K562 (cell line): ENCODE measurements around the gene TIMM44. TPM values are rescaled to one million over a fixed set of nuclear protein-coding genes. Genes with fewer than 3 reads are reported as not detected.

Source experiments
- CBFA2T2 ChIP-seq: fragments of 450-650 bp; conservative IDR thresholded peaks from 2 replicates; pipeline ENCODE4 v1.6.1; 2017; ENCODE audit warnings: mild to moderate bottlenecking
- CHCHD3 ChIP-seq: fragments of 250-450 bp; sonication (Bioruptor Pico); IDR thresholded peaks from 2 replicates; pipeline ENCODE4 v2.1.2; 2022; ENCODE audit warnings: mild to moderate bottlenecking
- CREM ChIP-seq: IDR thresholded peaks from 2 replicates; pipeline ENCODE4 v1.6.1; 2014; ENCODE audit warnings: antibody characterized with exemption, low read depth
- DDX20 ChIP-seq: fragments of 450-650 bp; IDR thresholded peaks from 2 replicates; pipeline ENCODE4 v1.6.1; 2016; ENCODE audit warnings: missing genetic modification characterization, low read depth, mild to moderate bottlenecking, missing compliant biosample characterization, moderate library complexity
- LEF1 ChIP-seq: fragments of 450-650 bp; IDR thresholded peaks from 2 replicates; pipeline ENCODE4 v1.6.1; 2016; ENCODE audit warnings: mild to moderate bottlenecking
- NFE2L1 ChIP-seq: fragments of 450-650 bp; IDR thresholded peaks from 2 replicates; pipeline ENCODE4 v1.6.1; 2016; ENCODE audit warnings: missing genetic modification characterization, low read depth, mild to moderate bottlenecking, missing compliant biosample characterization, moderate library complexity, borderline replicate concordance
- NRF1 ChIP-seq, 2 experiments: fragments of 450-650 bp; IDR thresholded peaks in 1 of 2; conservative IDR thresholded peaks in 1 of 2; 2 replicates each; pipeline ENCODE4 v1.6.1; 2014; ENCODE audit warnings: mild to moderate bottlenecking in 2 of 2
- PHF20 ChIP-seq: fragments of 450-650 bp; IDR thresholded peaks from 2 replicates; pipeline ENCODE4 v1.6.1; 2018; ENCODE audit not compliant: partially characterized antibody
- POLR2A ChIP-seq: fragments of 450-650 bp; conservative IDR thresholded peaks from 2 replicates; pipeline ENCODE4 v1.6.1; 2016
- POLR2AphosphoS5 ChIP-seq: IDR thresholded peaks from 2 replicates; pipeline ENCODE4 v1.6.1; 2011; ENCODE audit warnings: mild to moderate bottlenecking, low read depth, low read length, moderate library complexity; ENCODE audit not compliant: control insufficient read depth, insufficient read depth
- POLR2G ChIP-seq: fragments of 200-400 bp; formaldehyde crosslinking; IDR thresholded peaks from 2 replicates; pipeline ENCODE4 v1.6.1; 2017; ENCODE audit warnings: low read depth, mild to moderate bottlenecking, antibody characterized with exemption, low read length, moderate library complexity
- PTBP1 ChIP-seq: fragments of 200-400 bp; formaldehyde crosslinking; IDR thresholded peaks from 2 replicates; pipeline ENCODE4 v1.6.1; 2017; ENCODE audit warnings: low read depth, low read length
- SIN3B ChIP-seq: fragments of 450-650 bp; IDR thresholded peaks from 2 replicates; pipeline ENCODE4 v1.6.1; 2017; ENCODE audit warnings: low read depth, mild to moderate bottlenecking, moderate library complexity
- SMARCA4 ChIP-seq: fragments of 450-650 bp; IDR thresholded peaks from 2 replicates; pipeline ENCODE4 v1.6.1; 2016
- SP2 ChIP-seq: IDR thresholded peaks from 2 replicates; pipeline ENCODE4 v1.6.1; 2011; ENCODE audit warnings: mild to moderate bottlenecking, low read depth, low read length, moderate library complexity; ENCODE audit not compliant: poor library complexity, severe bottlenecking; ENCODE audit errors: extremely low read depth
- TCF3 ChIP-seq: sonication (generic); formaldehyde crosslinking; IDR thresholded peaks from 2 replicates; pipeline ENCODE4 v1.4.0; 2020; ENCODE audit warnings: mild to moderate bottlenecking, missing genetic modification reagents
- ZBTB17 ChIP-seq: fragments of 450-650 bp; formaldehyde crosslinking; IDR thresholded peaks from 2 replicates; pipeline ENCODE4 v1.4.0; 2020; ENCODE audit warnings: mild to moderate bottlenecking
- ZNF764 ChIP-seq: fragments of 250-450 bp; sonication (Bioruptor Pico); IDR thresholded peaks from 2 replicates; pipeline ENCODE4 v1.4.0; 2020; ENCODE audit warnings: low read depth, mild to moderate bottlenecking, moderate library complexity
- polyA plus RNA-seq, 8 experiments: library from polyadenylated mRNA; depleted of rRNA in 4 of 8; stranded (reverse) in 5 of 8; unstranded in 3 of 8; fragments of >200 nt; fragmentation: Nextera tagmentation in 2 of 8; fragmentation: Illumina TruSeq in 1 of 8; extraction: Ambion mirVana in 2 of 8; extraction: Trizol in 1 of 8; gene quantifications; 2 replicates each; pipeline versions ENCODE4 v1.2.1 to v1.2.3, GENCODE V29; 2011 to 2014; ENCODE audit warnings: inconsistent platforms in 1 of 8, missing spikeins in 1 of 8
- total RNA-seq, 7 experiments: library from RNA; depleted of rRNA in 6 of 7; stranded (reverse); fragments of >200 nt in 6 of 7; fragmentation: Illumina TruSeq in 2 of 7; extraction: Trizol in 2 of 7; gene quantifications; 2 replicates each; pipeline versions ENCODE4 v1.2.1 to v1.2.3, GENCODE V29; 2011 to 2021; ENCODE audit warnings: low replicate concordance in 1 of 7
- TF ChIP-seq, protein P1 (sequence below): fragments of 150-350 bp; IDR thresholded peaks from 2 replicates; pipeline ENCODE4 v1.6.1; 2014; ENCODE audit warnings: low read depth, mild to moderate bottlenecking, low read length, borderline replicate concordance
- TF ChIP-seq, protein P2 (sequence below): fragments of 450-650 bp; conservative IDR thresholded peaks from 2 replicates; pipeline ENCODE4 v1.6.1; 2016; ENCODE audit warnings: missing genetic modification characterization, low read depth, mild to moderate bottlenecking, control low read depth, missing compliant biosample characterization
- TF ChIP-seq, protein P3 (sequence below): fragments of 450-650 bp; formaldehyde crosslinking; IDR thresholded peaks from 2 replicates; pipeline ENCODE4 v1.4.0; 2022; ENCODE audit warnings: missing genetic modification characterization
- TF ChIP-seq, protein P4 (sequence below): conservative IDR thresholded peaks from 2 replicates; pipeline ENCODE4 v1.6.1; 2011; ENCODE audit warnings: low read depth, mild to moderate bottlenecking, low read length; ENCODE audit not compliant: control insufficient read depth

The TIMM44 gene
- total and polyA plus RNA-seq, 9 of the 15 experiments (the other 6 are each of a cell fraction or from before 2014, with no cell fraction given), result 10.3 to 231 (median 89.3) TPM

DNA sequence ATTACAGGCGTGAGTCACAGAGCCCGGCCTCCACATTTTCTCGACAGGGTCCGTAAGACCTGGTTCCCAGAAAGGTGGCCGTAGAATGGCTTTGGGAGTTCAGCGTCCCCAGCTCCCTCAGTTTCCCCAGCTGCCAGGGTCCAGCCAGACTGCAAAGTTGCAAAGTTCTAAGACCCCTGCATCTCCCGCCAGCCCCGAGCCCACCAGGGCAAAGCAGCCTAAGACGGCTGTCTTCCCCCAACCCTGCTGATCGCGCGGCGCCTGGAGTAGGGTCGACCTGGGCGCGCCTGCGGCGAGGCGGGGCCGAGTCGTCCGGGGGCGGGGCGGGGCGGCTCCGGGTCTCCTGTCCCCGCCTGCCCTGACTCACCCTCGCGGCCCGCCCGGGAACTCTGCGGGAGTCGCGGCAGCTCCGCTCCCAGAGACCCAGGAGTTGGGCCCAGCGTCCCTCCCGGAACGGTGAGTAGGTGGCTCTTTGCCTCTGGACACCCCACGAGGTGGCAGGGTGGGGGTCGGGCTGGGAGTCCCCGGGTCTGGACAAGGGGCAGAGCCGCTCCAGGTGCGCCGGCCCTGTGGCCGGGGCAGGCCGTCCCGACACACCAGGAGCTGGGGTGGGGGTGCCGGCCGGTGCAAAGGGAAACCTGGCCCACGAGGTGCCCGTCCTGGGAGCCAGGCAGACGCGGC is 55.2 kb downstream of the TIMM44 start, which contains the start of gene LRRC8E (continued):
- peak; percentile 60; the same call in 1 of the 2 replicates for TF ChIP-seq POLR2AphosphoS5
- no peak for TF ChIP-seq LEF1
- no peak for TF ChIP-seq SMARCA4
- no peak for TF ChIP-seq ZNF764 (CRISPR knock-in tag)
- TF ChIP-seq, protein P1, sequence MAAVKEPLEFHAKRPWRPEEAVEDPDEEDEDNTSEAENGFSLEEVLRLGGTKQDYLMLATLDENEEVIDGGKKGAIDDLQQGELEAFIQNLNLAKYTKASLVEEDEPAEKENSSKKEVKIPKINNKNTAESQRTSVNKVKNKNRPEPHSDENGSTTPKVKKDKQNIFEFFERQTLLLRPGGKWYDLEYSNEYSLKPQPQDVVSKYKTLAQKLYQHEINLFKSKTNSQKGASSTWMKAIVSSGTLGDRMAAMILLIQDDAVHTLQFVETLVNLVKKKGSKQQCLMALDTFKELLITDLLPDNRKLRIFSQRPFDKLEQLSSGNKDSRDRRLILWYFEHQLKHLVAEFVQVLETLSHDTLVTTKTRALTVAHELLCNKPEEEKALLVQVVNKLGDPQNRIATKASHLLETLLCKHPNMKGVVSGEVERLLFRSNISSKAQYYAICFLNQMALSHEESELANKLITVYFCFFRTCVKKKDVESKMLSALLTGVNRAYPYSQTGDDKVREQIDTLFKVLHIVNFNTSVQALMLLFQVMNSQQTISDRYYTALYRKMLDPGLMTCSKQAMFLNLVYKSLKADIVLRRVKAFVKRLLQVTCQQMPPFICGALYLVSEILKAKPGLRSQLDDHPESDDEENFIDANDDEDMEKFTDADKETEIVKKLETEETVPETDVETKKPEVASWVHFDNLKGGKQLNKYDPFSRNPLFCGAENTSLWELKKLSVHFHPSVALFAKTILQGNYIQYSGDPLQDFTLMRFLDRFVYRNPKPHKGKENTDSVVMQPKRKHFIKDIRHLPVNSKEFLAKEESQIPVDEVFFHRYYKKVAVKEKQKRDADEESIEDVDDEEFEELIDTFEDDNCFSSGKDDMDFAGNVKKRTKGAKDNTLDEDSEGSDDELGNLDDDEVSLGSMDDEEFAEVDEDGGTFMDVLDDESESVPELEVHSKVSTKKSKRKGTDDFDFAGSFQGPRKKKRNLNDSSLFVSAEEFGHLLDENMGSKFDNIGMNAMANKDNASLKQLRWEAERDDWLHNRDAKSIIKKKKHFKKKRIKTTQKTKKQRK, result no peak
- TF ChIP-seq CBFA2T2, result no peak
- TF ChIP-seq SIN3B, result 0 out of 2 replicates have a peak, but pooled peaks have one; percentile 10
- TF ChIP-seq POLR2G, result peak; percentile 92
- no peak for TF ChIP-seq CHCHD3 (CRISPR knock-in tag)
- TF ChIP-seq DDX20 (tag), result no peak
- 0 out of 2 replicates have a peak, but pooled peaks have one; percentile 6 for TF ChIP-seq TCF3
- TF ChIP-seq, protein P2, sequence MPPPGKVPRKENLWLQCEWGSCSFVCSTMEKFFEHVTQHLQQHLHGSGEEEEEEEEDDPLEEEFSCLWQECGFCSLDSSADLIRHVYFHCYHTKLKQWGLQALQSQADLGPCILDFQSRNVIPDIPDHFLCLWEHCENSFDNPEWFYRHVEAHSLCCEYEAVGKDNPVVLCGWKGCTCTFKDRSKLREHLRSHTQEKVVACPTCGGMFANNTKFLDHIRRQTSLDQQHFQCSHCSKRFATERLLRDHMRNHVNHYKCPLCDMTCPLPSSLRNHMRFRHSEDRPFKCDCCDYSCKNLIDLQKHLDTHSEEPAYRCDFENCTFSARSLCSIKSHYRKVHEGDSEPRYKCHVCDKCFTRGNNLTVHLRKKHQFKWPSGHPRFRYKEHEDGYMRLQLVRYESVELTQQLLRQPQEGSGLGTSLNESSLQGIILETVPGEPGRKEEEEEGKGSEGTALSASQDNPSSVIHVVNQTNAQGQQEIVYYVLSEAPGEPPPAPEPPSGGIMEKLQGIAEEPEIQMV (tag), result no peak
- no peak for TF ChIP-seq PTBP1
- TF ChIP-seq NFE2L1, result no peak
- TF ChIP-seq NRF1 (conservative IDR thresholded peaks at IDR 0.05 in 1 of 2, IDR thresholded peaks at IDR 0.05 in 1 of 2), result peak; percentile 64 to 68
- TF ChIP-seq ZBTB17 (CRISPR knock-in tag), result no peak
- no peak for TF ChIP-seq SP2
- TF ChIP-seq, protein P3, sequence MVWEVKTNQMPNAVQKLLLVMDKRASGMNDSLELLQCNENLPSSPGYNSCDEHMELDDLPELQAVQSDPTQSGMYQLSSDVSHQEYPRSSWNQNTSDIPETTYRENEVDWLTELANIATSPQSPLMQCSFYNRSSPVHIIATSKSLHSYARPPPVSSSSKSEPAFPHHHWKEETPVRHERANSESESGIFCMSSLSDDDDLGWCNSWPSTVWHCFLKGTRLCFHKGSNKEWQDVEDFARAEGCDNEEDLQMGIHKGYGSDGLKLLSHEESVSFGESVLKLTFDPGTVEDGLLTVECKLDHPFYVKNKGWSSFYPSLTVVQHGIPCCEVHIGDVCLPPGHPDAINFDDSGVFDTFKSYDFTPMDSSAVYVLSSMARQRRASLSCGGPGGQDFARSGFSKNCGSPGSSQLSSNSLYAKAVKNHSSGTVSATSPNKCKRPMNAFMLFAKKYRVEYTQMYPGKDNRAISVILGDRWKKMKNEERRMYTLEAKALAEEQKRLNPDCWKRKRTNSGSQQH, result no peak
- TF ChIP-seq PHF20, result peak; percentile 67
- TF ChIP-seq, protein P4, sequence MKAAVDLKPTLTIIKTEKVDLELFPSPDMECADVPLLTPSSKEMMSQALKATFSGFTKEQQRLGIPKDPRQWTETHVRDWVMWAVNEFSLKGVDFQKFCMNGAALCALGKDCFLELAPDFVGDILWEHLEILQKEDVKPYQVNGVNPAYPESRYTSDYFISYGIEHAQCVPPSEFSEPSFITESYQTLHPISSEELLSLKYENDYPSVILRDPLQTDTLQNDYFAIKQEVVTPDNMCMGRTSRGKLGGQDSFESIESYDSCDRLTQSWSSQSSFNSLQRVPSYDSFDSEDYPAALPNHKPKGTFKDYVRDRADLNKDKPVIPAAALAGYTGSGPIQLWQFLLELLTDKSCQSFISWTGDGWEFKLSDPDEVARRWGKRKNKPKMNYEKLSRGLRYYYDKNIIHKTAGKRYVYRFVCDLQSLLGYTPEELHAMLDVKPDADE, result peak; percentile 65; the same call in 1 of the 2 replicates
- peak; percentile 14; the same call in 1 of the 2 replicates for TF ChIP-seq CREM
- peak; percentile 82 for TF ChIP-seq POLR2A
